NCI-H446 treated with DMSO at 0.1 percent for 48 hours (cell line): ENCODE measurements around the gene GTPBP4.
"Not testable (repeated sequence)": the region's sequence is repeated elsewhere in the genome, so short reads cannot be mapped to it uniquely, and the experiment has no call there.

ENCODE experiments used
- DNase-seq: peaks from one replicate; lab custom pipeline; 2025; lab: John Stamatoyannopoulos, UW

The GTPBP4 gene

DNA sequence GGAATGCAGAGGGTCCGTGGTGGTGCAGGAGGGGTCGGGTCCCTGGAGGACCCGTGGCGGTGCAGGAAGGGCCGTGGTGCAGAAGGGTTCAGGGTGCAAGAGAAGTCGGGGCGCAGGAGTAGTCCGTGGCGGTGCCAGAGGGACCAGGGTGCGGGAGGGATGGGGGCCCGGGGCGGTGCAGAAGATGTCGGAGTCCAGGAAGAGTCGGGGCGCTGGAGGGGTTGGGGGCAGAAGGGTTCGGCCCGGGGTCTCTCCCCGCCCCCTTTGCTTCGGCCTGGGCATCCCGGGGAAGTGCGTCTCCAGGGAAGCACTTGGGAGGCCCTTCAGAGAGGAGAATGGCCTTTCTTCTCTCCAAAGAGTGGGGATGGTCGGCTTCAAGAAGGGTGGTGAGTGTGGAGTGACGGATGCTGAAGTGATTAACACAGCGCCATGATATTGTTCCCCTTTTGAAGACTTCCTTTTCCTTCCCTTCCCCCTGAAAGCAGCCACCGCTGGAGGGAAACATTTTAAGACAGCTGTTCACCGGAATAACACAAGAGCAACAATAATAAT is 68.9 kb downstream of the GTPBP4 start:
- no peak for DNase-seq

DNA sequence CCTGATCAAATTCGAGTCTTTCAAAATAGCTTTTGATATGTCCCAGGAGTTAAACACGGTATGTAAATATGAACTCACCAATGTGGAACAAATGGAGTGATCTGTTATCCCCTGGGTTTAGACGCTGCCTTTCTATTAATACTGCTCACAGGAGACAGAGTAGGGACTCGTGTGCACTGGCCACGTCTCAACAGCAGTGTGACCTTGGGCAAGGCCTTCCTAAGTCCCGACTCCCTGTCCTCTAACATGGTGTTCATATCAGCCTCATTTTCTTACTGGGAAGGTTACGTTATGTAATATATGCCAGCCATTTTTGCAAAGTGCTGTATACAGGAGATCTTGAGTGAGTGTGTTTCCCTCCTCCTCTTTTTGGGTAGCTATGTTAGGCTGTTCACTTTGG is 69.8 kb downstream of the GTPBP4 start:
- no peak for DNase-seq

DNA sequence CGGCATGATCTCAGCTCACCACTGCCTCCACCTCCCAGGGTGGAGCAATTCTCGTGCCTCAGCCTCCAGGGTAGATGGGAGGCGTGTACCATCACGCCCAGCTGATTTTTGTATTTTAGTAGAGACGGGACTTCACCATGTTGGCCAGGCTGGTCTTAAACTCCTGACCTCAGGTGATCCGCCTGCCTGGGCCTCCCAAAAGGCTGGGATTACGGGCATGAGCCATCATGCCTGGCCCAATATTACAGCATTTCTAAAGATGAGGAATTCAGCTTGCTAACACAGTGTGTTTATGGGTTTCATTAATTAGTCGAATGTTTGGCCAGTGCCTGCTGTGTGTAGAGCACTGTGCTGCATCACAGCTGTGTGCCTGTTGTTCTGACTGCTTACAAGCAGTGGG is 71.7 kb downstream of the GTPBP4 start:
- no peak for DNase-seq

DNA sequence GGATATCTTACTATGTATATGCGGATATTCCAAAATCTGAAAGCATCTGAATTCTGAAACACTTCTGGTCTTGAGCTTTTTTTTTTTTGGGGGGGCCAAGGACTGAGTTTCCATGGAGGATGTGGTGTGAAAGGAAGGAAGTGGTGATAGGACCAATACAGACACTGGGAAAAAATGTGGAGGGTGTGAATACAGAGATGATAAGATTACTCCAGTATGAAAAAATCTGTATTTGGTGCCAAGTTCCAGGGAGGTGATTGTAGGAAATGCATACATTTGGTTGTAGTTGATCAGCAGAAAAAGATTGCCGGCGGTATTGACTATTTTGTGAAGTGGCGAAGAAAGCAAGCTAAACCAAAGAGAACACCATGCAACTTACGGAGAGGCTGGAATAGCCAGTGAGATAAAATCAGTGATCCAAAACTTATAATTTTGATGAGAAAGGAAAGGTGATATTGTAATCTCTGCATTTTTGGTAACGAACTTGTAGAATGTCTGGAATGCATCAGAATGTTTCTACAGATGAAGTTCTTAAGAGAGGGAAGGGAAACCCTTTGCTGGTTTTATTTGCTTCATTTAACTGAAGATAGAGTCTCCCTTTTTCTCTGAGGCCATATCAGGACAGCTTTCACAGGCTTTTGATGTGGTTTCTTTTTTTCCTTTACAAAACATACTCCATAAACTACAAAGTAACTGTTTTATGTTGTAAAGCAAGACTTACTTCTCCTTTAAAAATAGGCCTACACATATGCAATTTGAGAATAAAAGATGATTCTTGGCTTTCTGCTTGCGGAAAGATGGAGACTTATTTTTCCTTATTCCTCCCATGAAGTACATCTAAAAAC is 73.9 kb downstream of the GTPBP4 start:
- DNase-seq, result no peak

DNA sequence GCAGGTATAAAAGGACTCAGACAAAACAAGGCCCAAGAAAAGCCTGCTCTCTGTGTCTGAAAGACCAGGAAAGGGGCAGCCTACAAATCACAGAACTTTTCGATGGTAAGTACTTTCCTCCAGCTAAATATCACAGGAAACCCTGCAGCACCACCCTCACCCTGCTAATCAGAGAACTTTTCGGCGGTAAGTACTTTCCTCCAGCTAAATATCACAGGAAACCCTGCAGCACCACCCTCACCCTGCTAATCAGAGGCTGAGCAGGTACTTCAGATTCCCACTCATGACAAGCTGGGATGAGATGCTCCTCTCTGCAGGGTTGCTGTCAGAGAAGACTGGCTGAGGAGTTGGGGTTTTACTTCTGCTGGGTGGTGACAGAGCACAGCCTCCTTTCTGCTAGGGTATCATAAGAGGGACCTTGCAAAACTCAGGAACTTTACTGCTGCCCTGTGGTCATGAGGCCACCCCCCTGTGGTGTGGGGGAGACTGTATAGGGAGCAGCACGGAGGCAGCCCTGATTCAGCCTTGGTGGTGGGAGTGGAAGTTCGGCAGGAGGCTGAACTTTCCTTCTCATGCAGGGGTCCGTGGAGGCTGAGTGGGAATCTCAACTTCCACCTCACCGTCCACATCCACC is 75.1 kb downstream of the GTPBP4 start:
- DNase-seq, result no peak

DNA sequence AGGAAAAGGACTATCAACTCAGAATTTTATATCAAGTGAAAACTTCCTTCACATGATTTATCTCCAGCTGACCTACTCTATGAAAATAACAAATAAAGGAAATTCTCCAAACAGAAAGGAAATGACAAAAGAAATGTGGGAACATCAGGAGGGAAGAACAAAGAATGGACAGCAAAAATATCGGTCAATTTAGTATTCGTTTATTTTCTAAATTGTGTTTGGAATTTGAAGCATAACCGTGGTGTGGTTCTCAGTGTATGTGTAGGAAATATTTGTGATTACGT is 76.7 kb downstream of the GTPBP4 start:
- no peak for DNase-seq

DNA sequence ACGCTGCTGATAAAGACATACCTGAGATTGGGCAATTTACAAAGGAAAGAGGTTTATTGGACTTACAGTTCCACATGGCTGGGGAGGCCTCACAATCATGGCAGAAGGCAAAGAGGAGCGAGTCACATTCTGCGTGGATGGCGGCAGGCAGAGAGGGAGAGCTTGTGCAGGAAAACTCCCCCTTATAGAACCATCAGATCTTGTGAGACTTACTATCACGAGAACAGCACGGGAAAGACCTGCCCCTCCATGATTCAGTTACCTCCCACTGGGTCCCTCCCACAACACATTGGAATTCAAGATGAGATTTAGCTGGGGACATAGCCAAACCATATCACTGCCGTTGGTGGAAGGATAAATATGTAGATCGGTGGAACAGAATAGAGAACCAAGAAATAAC is 78.5 kb downstream of the GTPBP4 start:
- DNase-seq, result not testable (repeated sequence)

DNA sequence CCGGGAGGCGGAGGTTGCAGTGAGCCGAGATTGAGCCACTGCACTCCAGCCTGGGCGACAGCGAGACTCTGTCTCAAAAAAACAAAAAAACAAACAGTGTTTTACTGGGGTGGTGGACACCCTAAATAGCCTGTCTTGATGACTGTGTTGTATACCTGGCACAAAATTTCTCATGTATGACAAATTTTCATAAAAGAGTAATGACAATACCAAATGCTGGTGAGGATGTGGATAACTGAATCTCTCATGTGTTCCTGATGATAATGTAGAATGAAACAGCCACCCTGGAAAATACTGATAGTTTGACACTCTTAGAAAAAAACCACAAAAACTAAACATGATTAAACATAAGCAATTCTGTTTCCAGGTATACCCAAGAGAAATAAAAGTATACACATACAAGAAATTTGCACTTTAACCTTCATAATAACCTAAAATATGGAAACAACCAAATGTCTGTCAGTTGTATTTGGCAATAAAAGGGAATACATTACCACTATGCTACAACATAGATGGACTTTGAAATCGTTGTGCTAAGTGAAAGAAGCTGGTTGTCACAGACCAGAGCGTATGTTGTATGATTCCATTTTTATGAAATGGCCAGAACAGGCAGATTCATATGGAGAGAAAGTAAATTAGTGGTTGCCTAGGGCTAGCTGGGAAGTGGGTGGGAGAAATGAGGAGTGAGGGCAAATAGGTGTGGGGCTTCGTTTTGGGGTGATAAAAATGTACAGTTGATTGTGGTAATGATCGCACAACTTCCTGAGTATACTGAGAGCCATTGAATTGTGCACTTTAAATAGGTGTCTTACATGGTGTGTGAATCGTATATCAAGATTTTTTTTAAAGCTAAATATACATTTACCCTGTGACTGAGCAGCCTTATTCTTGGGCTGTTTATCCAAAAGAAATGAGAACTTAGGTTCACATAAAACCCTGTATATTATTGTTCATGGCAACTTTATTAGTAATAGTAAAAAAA is 80.4 kb downstream of the GTPBP4 start:
- DNase-seq, result no peak
